Sigmoid colon (tissue), 7 donors: Measurements from ENCODE around the gene GMPR2. TPM values are rescaled to one million over a fixed set of nuclear protein-coding genes. Genes with fewer than 3 reads are reported as not detected.

Experiments
- DNase-seq: peaks from one replicate; pipeline ENCODE4 v3.0.0-alpha.2; 2019
- H3K27ac ChIP-seq, 4 donors: fragments of 200-600 bp; sonication (generic); one replicate each; pipeline ENCODE4 v1.5.1; 2016 to 2019; ENCODE audit warnings: mild to moderate bottlenecking in 1 of 4
- H3K27me3 ChIP-seq, 3 donors: fragments of 200-600 bp; sonication (generic); one replicate each; pipeline ENCODE4 v1.5.1; 2019; ENCODE audit warnings: mild to moderate bottlenecking in 1 of 3
- H3K36me3 ChIP-seq, 4 donors: fragments of 200-600 bp; sonication (generic); one replicate each; pipeline ENCODE4 v1.5.1; 2016 to 2019
- H3K4me1 ChIP-seq, 4 donors: fragments of 200-600 bp; sonication (generic); one replicate each; pipeline ENCODE4 v1.5.1; 2017 to 2019
- H3K4me3 ChIP-seq, 4 donors: fragments of 200-600 bp; sonication (generic); one replicate each; pipeline ENCODE4 v1.5.1; 2017 to 2019; ENCODE audit warnings: mild to moderate bottlenecking in 2 of 4, moderate library complexity in 1 of 4
- H3K9me3 ChIP-seq, 4 donors: fragments of 200-600 bp in 3 of 4; sonication (generic) in 3 of 4; one replicate each; pipeline versions ENCODE4 v1.5.1 to v1.6.1; 2013 to 2019
- CTCF ChIP-seq, 4 experiments: fragments of 450-650 bp in 3 of 4; fragments of 200-600 bp in 1 of 4; IDR thresholded peaks; one replicate each; pipeline ENCODE4 v1.5.1; 2016 to 2019; ENCODE audit warnings: antibody characterized with exemption in 4 of 4, mild to moderate bottlenecking in 3 of 4, moderate library complexity in 2 of 4
- EP300 ChIP-seq, 4 donors: sonication (generic); formaldehyde crosslinking; IDR thresholded peaks; one replicate each; pipeline ENCODE4 v1.6.1; 2017; ENCODE audit warnings: antibody characterized with exemption in 4 of 4
- POLR2A ChIP-seq, 2 donors: fragments of 450-650 bp; IDR thresholded peaks; one replicate each; pipeline ENCODE4 v1.6.1; 2016; ENCODE audit warnings: antibody characterized with exemption in 2 of 2, mild to moderate bottlenecking in 2 of 2, moderate library complexity in 2 of 2
- POLR2AphosphoS5 ChIP-seq, 4 donors: sonication (generic); formaldehyde crosslinking; IDR thresholded peaks; one replicate each; pipeline ENCODE4 v1.6.1; 2017; ENCODE audit warnings: antibody characterized with exemption in 4 of 4
- WGBS, 2 donors: extraction: QIAGEN DNeasy Blood & Tissue Kit; methylation state at CpG; one replicate each; pipeline ENCODE4 v1.1.7; 2013; 5-methylcytosine and 5-hydroxymethylcytosine counted together
- intact Hi-C: fragments of 100-400 bp; cut with DNase I; formaldehyde crosslinking; loops from one replicate; pipeline ENCODE4 v1.15.1; 2023
- polyA plus RNA-seq, 3 donors: library from polyadenylated mRNA; stranded (reverse); fragments of 200-250 nt; gene quantifications; one replicate each; pipeline ENCODE4 v1.2.3, GENCODE V29; 2013
- total RNA-seq, 4 donors: library from RNA; depleted of rRNA; stranded (reverse); fragments of >200 nt; gene quantifications; one replicate each; pipeline ENCODE4 v1.1.0, GENCODE V29; 2016
- donor health status: healthy with polysubstance abuse.
- donor health status: Bipolar disorder and iron deficiency.
- donor health status: healthy.

GMPR2 gene
- total and polyA plus RNA-seq, 7 donors, result 44.3 to 97.1 (median 56.5) TPM

DNA sequence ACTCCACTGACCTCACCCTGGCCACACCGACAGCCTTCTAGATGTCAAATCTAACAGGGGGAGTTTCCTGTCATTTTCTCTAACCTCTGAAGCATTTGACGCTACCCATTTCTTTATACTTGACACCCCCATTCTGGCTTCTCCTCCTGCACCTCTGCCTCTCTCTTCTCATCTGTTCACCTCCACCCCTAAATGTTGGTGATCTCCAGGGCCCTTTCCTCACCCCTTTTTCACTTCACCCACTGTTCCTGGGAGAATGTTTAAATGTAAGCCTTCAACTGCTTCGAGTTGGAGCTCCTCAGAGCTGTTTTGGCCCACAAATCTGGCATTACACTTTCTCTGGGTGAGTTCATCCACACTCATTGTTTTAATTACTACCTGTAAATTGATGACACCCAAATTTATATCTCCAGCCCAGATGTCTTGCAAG, 39.1 kb downstream of the GMPR2 start:
- Histone ChIP-seq H3K4me1 (peaks cover 0 to 10% (median 7%) of the 10 kb centered on the region in 4 donors), H3K36me3 (peaks cover 0 to 24% (median 0%) of the 10 kb centered on the region in 4 donors), H3K27me3 (no peaks in the 10 kb centered on the region), H3K27ac (peak overlapping the region; percentile 94 to 99 (median 96)), H3K9me3 (no peaks in the 10 kb centered on the region), H3K4me3 (peak overlapping the region; percentile 75 to 96 (median 82))
- WGBS, 2 donors, result 10 to 19% methylated on average over 3 of the region's 3 CpGs
- intact Hi-C loops, result loop anchor here (1.0 kb wide), 1 partner anchor 29 kb away; no protein-coding TSS in a partner anchor
- DNase-seq, result no peak
- peak in 1 of 2 donors; percentile 1 for TF ChIP-seq POLR2A (IDR thresholded peaks at IDR 0.05)
- no peak for TF ChIP-seq CTCF (IDR thresholded peaks at IDR 0.05)

GRCh38 chr14:24272467-24272866, 39.7 kb downstream of the GMPR2 start:
- TF ChIP-seq CTCF (IDR thresholded peaks at IDR 0.05), result no peak
- no peak for TF ChIP-seq POLR2AphosphoS5 (IDR thresholded peaks at IDR 0.05)
- Histone ChIP-seq H3K27ac (no peak overlapping the region), H3K4me3 (no peak overlapping the region), H3K36me3 (peaks cover 0 to 19% (median 0%) of the 10 kb centered on the region in 4 donors), H3K27me3 (no peaks in the 10 kb centered on the region), H3K4me1 (peaks cover 0 to 10% (median 7%) of the 10 kb centered on the region in 4 donors), H3K9me3 (no peaks in the 10 kb centered on the region)
- 92% methylated on average over 2 of the region's 2 CpGs for WGBS, 2 donors
- no peak for DNase-seq
- intact Hi-C loops, result no loop called here

- no peak for DNase-seq
- Histone ChIP-seq H3K4me1 (peaks cover 0 to 10% (median 7%) of the 10 kb centered on the region in 4 donors), H3K4me3 (no peak overlapping the region), H3K36me3 (peaks cover 0 to 8% (median 0%) of the 10 kb centered on the region in 4 donors), H3K9me3 (no peaks in the 10 kb centered on the region), H3K27me3 (no peaks in the 10 kb centered on the region), H3K27ac (no peak overlapping the region)
- WGBS, 2 donors, result 82 to 94% methylated on average over 3 of the region's 3 CpGs
- TF ChIP-seq POLR2A (IDR thresholded peaks at IDR 0.05) (no peak), POLR2AphosphoS5 (IDR thresholded peaks at IDR 0.05) (no peak), EP300 (IDR thresholded peaks at IDR 0.05) (no peak), CTCF (IDR thresholded peaks at IDR 0.05) (no peak)
- intact Hi-C loops, result no loop called here
Measured at GRCh38 chr14:24273422-24273998, 40.8 kb downstream of the GMPR2 start.

- Histone ChIP-seq H3K9me3 (no peaks in the 10 kb centered on the region), H3K27me3 (no peaks in the 10 kb centered on the region), H3K4me3 (no peak overlapping the region), H3K36me3 (peaks cover 0 to 3% (median 0%) of the 10 kb centered on the region in 4 donors), H3K27ac (no peak overlapping the region), H3K4me1 (peaks cover 0 to 10% (median 7%) of the 10 kb centered on the region in 4 donors)
- TF ChIP-seq POLR2AphosphoS5 (IDR thresholded peaks at IDR 0.05), result no peak
- no peak for TF ChIP-seq POLR2A (IDR thresholded peaks at IDR 0.05)
- 60 to 84% methylated on average over 3 of the region's 3 CpGs for WGBS, 2 donors
- intact Hi-C loops, result no loop called here
- no peak for DNase-seq
Measured at GRCh38 chr14:24274101-24274543, 41.4 kb downstream of the GMPR2 start.

GRCh38 chr14:24277071-24277470, 44.3 kb downstream of the GMPR2 start:
- Histone ChIP-seq H3K4me1 (peaks cover 0 to 2% (median under 1%) of the 10 kb centered on the region in 4 donors), H3K4me3 (no peak overlapping the region), H3K27ac (peak overlapping the region in 2 of 4 donors; percentile 7 to 25), H3K27me3 (no peaks in the 10 kb centered on the region), H3K36me3 (no peaks in the 10 kb centered on the region), H3K9me3 (no peaks in the 10 kb centered on the region)
- TF ChIP-seq CTCF (IDR thresholded peaks at IDR 0.05), result no peak
- no peak for TF ChIP-seq POLR2A (IDR thresholded peaks at IDR 0.05)
- TF ChIP-seq EP300 (IDR thresholded peaks at IDR 0.05), result no peak
- TF ChIP-seq POLR2AphosphoS5 (IDR thresholded peaks at IDR 0.05), result no peak
- no peak for DNase-seq
- intact Hi-C loops, result no loop called here
- 92 to 93% methylated on average over 6 of the region's 6 CpGs for WGBS, 2 donors
